Gastrocnemius medialis (tissue), 4 donors: ENCODE results near the gene NUBPL.

Experiments used
- POLR2A ChIP-seq, 2 donors: fragments of 450-650 bp; IDR thresholded peaks; one replicate each; pipeline ENCODE4 v1.6.1; 2017; ENCODE audit warnings: antibody characterized with exemption in 2 of 2, mild to moderate bottlenecking in 2 of 2, moderate library complexity in 2 of 2
- TF ChIP-seq, protein P1 (sequence below), 5 experiments: fragments of 450-650 bp in 3 of 5; fragments of 200-600 bp in 2 of 5; sonication (generic) in 2 of 5; IDR thresholded peaks in 4 of 5; conservative IDR thresholded peaks in 1 of 5; 1 replicate in 4 of 5; 2 replicates in 1 of 5; pipeline ENCODE4 v1.5.1; 2016 to 2019; ENCODE audit warnings: antibody characterized with exemption in 5 of 5, mild to moderate bottlenecking in 3 of 5, moderate library complexity in 3 of 5

GRCh38 chr14:31556191-31556590 lies 5.0 kb upstream of the NUBPL start:
- TF ChIP-seq, protein P1, sequence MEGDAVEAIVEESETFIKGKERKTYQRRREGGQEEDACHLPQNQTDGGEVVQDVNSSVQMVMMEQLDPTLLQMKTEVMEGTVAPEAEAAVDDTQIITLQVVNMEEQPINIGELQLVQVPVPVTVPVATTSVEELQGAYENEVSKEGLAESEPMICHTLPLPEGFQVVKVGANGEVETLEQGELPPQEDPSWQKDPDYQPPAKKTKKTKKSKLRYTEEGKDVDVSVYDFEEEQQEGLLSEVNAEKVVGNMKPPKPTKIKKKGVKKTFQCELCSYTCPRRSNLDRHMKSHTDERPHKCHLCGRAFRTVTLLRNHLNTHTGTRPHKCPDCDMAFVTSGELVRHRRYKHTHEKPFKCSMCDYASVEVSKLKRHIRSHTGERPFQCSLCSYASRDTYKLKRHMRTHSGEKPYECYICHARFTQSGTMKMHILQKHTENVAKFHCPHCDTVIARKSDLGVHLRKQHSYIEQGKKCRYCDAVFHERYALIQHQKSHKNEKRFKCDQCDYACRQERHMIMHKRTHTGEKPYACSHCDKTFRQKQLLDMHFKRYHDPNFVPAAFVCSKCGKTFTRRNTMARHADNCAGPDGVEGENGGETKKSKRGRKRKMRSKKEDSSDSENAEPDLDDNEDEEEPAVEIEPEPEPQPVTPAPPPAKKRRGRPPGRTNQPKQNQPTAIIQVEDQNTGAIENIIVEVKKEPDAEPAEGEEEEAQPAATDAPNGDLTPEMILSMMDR (IDR thresholded peaks at IDR 0.05 in 4 of 5, conservative IDR thresholded peaks at IDR 0.05 in 1 of 5): no peak
- no peak for TF ChIP-seq POLR2A (IDR thresholded peaks at IDR 0.05)
